Keratinocyte (primary cell): ENCODE results near the gene TIMP2. TPM values are rescaled to one million over a fixed set of nuclear protein-coding genes. Genes with fewer than 3 reads are reported as not detected.

Experiments
- DNase-seq: peaks from one replicate; pipeline ENCODE4 v3.0.0-alpha.2; 2011; ENCODE audit warnings: low read depth, missing footprints, low spot score
- FAIRE-seq: peaks from 2 replicates; lab custom pipeline; 2011; peaks lifted over from hg19 to GRCh38; lab: Jason Lieb, UNC
- H2AFZ ChIP-seq: 2 replicates; pipeline ENCODE4 v1.6.0; 2012; ENCODE audit warnings: low read length, control low read depth, inconsistent platforms; ENCODE audit not compliant: control insufficient read depth
- H3K27ac ChIP-seq: 2 replicates; pipeline ENCODE4 v1.5.1; 2011; ENCODE audit warnings: low read length; ENCODE audit not compliant: control insufficient read depth, insufficient read depth
- H3K27me3 ChIP-seq: 3 replicates; pipeline ENCODE4 v1.6.0; 2011; ENCODE audit warnings: low read length; ENCODE audit not compliant: control insufficient read depth, insufficient read depth; ENCODE audit errors: extremely low read depth
- H3K36me3 ChIP-seq, 2 experiments: 2 replicates in 1 of 2; 3 replicates in 1 of 2; pipeline ENCODE4 v1.5.1; 2011; ENCODE audit warnings: low read length in 2 of 2, mild to moderate bottlenecking in 1 of 2; ENCODE audit not compliant: control insufficient read depth in 2 of 2, insufficient read depth in 2 of 2; ENCODE audit errors: extremely low read depth in 1 of 2
- H3K4me1 ChIP-seq: 3 replicates; pipeline ENCODE4 v1.5.1; 2011; ENCODE audit warnings: low read length; ENCODE audit not compliant: control insufficient read depth, insufficient read depth; ENCODE audit errors: extremely low read depth
- H3K4me2 ChIP-seq: 3 replicates; pipeline ENCODE4 v1.6.0; 2011; ENCODE audit warnings: low read depth, low read length; ENCODE audit not compliant: control insufficient read depth, insufficient read depth; ENCODE audit errors: extremely low read depth
- H3K4me3 ChIP-seq, 3 experiments: fragments of 200-600 bp in 1 of 3; sonication (generic) in 1 of 3; 2 replicates in 2 of 3; 3 replicates in 1 of 3; pipeline ENCODE4 v1.5.1; 2011 to 2016; ENCODE audit warnings: low read length in 3 of 3, mild to moderate bottlenecking in 3 of 3, control low read depth in 2 of 3, inconsistent platforms in 1 of 3, low read depth in 1 of 3, mixed read lengths in 1 of 3, mixed run types in 1 of 3, moderate library complexity in 1 of 3; ENCODE audit not compliant: control insufficient read depth in 2 of 3, insufficient read depth in 2 of 3; ENCODE audit errors: extremely low read depth in 1 of 3
- H3K79me2 ChIP-seq: 2 replicates; pipeline ENCODE4 v1.6.0; 2012; ENCODE audit warnings: low read length; ENCODE audit not compliant: control insufficient read depth, insufficient read depth
- H3K9ac ChIP-seq: 3 replicates; pipeline ENCODE4 v1.6.0; 2011; ENCODE audit warnings: low read length; ENCODE audit not compliant: control insufficient read depth, insufficient read depth; ENCODE audit errors: extremely low read depth
- H3K9me1 ChIP-seq: 3 replicates; pipeline ENCODE4 v1.6.0; 2011; ENCODE audit warnings: low read length; ENCODE audit not compliant: control insufficient read depth, insufficient read depth; ENCODE audit errors: extremely low read depth
- H3K9me3 ChIP-seq: 2 replicates; pipeline ENCODE4 v1.5.1; 2012; ENCODE audit warnings: low read depth, low read length; ENCODE audit not compliant: control insufficient read depth
- H4K20me1 ChIP-seq: 3 replicates; pipeline ENCODE4 v1.6.0; 2011; ENCODE audit warnings: low read length; ENCODE audit not compliant: control insufficient read depth, insufficient read depth; ENCODE audit errors: extremely low read depth
- CTCF ChIP-seq, 3 experiments: IDR thresholded peaks in 1 of 3; conservative IDR thresholded peaks in 1 of 3; optimal IDR thresholded peaks in 1 of 3; 2 replicates in 2 of 3; 3 replicates in 1 of 3; pipeline versions ENCODE3 to v1.5.1; 2011; ENCODE audit warnings: low read length in 3 of 3, mild to moderate bottlenecking in 3 of 3, moderate library complexity in 2 of 3, control low read depth in 1 of 3, inconsistent platforms in 1 of 3; ENCODE audit not compliant: insufficient read depth in 2 of 3; ENCODE audit errors: extremely low read depth in 1 of 3
- EZH2 ChIP-seq: IDR thresholded peaks from one replicate; pipeline ENCODE4 v1.6.1; 2012; ENCODE audit warnings: inconsistent platforms, mild to moderate bottlenecking, low read length, moderate library complexity
- dilution Hi-C: fragments of 300-500 bp; cut with MboI; formaldehyde crosslinking; loops from one replicate; pipeline ENCODE4 v1.7.0; 2020; ENCODE audit warnings: low sequenced_read_pairs; ENCODE audit not compliant: extremely low pct_ligation_motif_present
- polyA plus RNA-seq, 5 experiments: library from polyadenylated mRNA; depleted of rRNA in 3 of 5; stranded (reverse) in 3 of 5; stranded (forward) in 1 of 5; unstranded in 1 of 5; fragments of >200 nt; gene quantifications; 1 replicate in 1 of 5; 2 replicates in 3 of 5; 3 replicates in 1 of 5; pipeline versions ENCODE4 v1.2.1 to v1.2.3, GENCODE V29; 2011 to 2012; ENCODE audit warnings: missing spikeins in 2 of 5, low read depth in 1 of 5, low replicate concordance in 1 of 5

The TIMP2 gene
- polyA plus RNA-seq, 1 donor (not counting 4 experiments of a cell fraction or from before 2014, with no cell fraction given) = 1.2 TPM

GRCh38 chr17:78896834-78897663 is 28.1 kb downstream of the TIMP2 start:
- Histone ChIP-seq H3K4me3 (no peak overlapping the region), H3K4me2 (no peak overlapping the region), H3K36me3 (no peaks in the 10 kb centered on the region), H3K79me2 (no peaks in the 10 kb centered on the region), H3K9me1 (no peaks in the 10 kb centered on the region), H3K4me1 (no peaks in the 10 kb centered on the region), H3K27ac (no peak overlapping the region), H3K27me3 (peaks cover 24% of the 10 kb centered on the region), H3K9me3 (no peaks in the 10 kb centered on the region), H2AFZ (no peak overlapping the region), H4K20me1 (no peaks in the 10 kb centered on the region), H3K9ac (no peak overlapping the region)
- dilution Hi-C loops = no loop called here
- FAIRE-seq = no peak
- no peak for TF ChIP-seq CTCF (optimal IDR thresholded peaks at IDR 0.05 in 1 of 3, IDR thresholded peaks at IDR 0.05 in 1 of 3, conservative IDR thresholded peaks at IDR 0.05 in 1 of 3; ENCODE audit: extremely low read depth in 1 of 3, insufficient read depth in 2 of 3, low read length in 3 of 3)
- TF ChIP-seq EZH2 = no peak
- no peak for DNase-seq

GRCh38 chr17:78896091-78896833 is 28.9 kb downstream of the TIMP2 start:
- H3K27ac ChIP-seq = no peak overlapping the region
- FAIRE-seq (no peak), DNase-seq (no peak)
- TF ChIP-seq EZH2 (no peak), CTCF (optimal IDR thresholded peaks at IDR 0.05 in 1 of 3, IDR thresholded peaks at IDR 0.05 in 1 of 3, conservative IDR thresholded peaks at IDR 0.05 in 1 of 3; ENCODE audit: extremely low read depth in 1 of 3, insufficient read depth in 2 of 3, low read length in 3 of 3) (no peak)
- H3K9me3 ChIP-seq = no peaks in the 10 kb centered on the region
- H3K79me2 ChIP-seq = no peaks in the 10 kb centered on the region
- H3K9ac ChIP-seq = no peak overlapping the region
- no peak overlapping the region for H3K4me2 ChIP-seq
- H3K9me1 ChIP-seq = no peaks in the 10 kb centered on the region
- H3K4me3 ChIP-seq = no peak overlapping the region
- H3K27me3 ChIP-seq = peaks cover 16% of the 10 kb centered on the region
- no peak overlapping the region for H2AFZ ChIP-seq
- H3K4me1 ChIP-seq = no peaks in the 10 kb centered on the region
- dilution Hi-C loops = no loop called here
- no peaks in the 10 kb centered on the region for H3K36me3 ChIP-seq
- peaks cover 2% of the 10 kb centered on the region for H4K20me1 ChIP-seq
